Superior temporal gyrus (tissue), 1 donor: ENCODE data around the gene ZFYVE28.
A peak's percentile ranks its signal among the peaks of the same experiment; 100 is the strongest.

Experiments
- DNase-seq: peaks from one replicate; pipeline ENCODE4 v3.0.0-alpha.2; 2016; ENCODE audit errors: extremely low spot score

ZFYVE28 gene

DNA sequence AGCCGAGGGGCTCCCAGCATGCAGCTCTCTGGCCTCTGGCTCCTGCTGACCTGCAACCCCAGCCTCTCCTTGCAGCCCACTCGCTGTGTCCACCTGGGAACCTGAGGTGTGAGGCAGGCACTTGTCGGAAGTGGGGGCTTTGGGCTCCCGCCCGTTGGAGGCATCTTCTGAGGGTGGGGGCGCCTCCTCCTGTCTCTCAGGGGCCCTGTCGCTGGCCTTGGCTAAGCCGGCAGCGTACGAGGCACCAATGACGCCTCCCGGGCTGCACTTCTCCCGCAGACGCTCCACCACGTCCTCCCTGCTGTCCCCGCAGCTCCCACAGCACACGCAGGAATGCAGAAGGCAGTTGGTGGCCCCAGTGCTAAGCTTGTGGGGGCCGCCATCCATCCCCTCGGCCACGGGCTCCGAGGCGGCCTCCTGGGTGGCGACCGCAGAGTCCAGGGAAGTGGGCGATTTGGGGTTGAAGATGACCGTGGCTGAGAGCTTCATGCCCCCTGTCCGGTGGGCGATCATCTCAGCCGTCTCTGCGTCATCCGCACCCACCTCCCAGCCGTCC, 114.0 kb downstream of the ZFYVE28 start:
- DNase-seq, result no peak

- DNase-seq, result no peak
Observed at GRCh38 chr4:2303686-2304320, 114.6 kb downstream of the ZFYVE28 start.

GRCh38 chr4:2303121-2303685, 115.2 kb downstream of the ZFYVE28 start:
- no peak for DNase-seq

- no peak for DNase-seq
Observed at GRCh38 chr4:2302387-2303119, 115.9 kb downstream of the ZFYVE28 start.

- DNase-seq, result no peak
Observed at GRCh38 chr4:2301806-2302205, 116.6 kb downstream of the ZFYVE28 start.

- no peak for DNase-seq
Observed at GRCh38 chr4:2301225-2301642, 117.2 kb downstream of the ZFYVE28 start.

GRCh38 chr4:2300431-2301224, 117.8 kb downstream of the ZFYVE28 start:
- DNase-seq, result no peak

DNA sequence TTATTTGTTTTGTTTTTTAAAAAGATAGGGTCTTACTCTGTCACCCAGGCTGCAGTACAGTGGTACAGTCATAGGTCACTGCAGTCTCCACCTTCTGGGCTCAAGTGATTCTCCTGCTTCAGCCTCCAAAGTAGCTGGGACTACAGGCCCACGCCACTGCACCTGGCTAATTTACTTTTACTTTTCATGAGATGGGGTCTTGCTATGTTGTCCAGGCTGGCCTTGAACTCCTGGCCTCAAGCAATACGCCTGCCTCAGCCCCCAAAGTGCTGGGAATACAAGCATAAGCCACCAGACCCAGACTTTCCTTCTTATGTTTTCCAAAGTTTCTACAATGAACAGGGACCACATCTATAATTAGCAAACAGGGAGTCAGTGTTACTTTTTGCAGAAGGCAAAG, 118.7 kb downstream of the ZFYVE28 start:
- no peak for DNase-seq

DNA sequence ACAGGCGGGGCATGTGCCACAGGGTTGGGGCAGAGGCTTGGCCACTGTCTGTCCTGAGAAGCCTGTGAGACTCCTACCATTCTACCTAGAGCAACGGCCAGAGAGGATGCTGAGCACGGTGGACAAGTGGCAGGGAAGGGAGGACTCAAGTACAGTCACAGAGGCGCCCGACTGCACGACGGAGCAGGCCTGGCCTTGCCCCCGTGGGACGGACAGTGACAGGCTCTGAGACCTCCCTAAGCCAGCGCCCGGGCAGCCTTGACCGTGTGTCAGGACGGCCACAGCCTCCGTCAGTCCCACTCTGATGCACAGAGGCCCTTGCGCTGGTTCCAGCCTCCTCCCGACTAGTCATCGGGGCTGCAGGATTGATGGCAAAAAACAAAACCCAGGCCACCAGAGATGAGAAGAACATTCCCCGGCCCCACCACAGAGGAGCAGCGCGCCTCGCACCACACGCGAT, 119.9 kb downstream of the ZFYVE28 start:
- no peak for DNase-seq

DNA sequence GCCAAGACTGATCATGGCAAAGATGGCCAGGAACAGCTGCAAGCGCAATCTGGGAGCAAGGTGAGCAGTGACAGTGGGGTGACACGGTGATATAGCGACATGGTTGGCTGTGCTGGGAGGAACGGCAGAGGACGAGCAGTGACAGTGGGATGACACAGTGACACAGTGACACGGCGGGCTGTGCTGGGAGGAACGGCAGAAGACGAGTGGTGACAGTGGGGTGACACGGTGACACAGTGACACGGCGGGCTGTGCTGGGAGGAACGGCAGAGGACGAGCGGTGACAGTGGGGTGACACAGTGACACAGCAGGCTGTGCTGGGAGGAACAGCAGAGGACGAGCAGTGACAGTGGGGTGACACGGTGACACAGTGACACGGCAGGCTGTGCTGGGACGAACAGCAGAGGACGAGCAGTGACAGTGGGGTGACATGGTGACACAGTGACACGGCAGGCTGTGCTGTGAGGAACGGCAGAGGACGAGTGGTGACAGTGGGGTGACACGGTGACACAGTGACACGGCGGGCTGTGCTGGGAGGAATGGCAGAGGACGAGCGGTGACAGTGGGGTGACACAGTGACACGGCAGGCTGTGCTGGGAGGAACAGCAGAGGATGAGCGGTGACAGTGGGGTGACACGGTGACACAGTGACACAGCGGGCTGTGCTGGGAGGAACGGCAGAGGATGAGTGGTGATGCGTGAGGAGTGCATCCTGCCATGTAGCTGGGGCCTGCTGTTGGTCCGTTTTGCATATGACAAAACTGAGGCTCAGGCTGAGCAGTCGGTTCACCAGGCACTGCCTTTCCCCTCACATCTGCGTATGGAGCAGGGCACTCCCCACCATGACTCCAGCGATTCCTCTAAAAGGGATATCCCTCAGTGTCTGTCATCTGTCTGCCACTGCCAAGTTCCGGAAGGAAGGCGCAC, 120.6 kb downstream of the ZFYVE28 start:
- DNase-seq, result no peak

GRCh38 chr4:2296631-2297601, 121.5 kb downstream of the ZFYVE28 start:
- no peak for DNase-seq

DNA sequence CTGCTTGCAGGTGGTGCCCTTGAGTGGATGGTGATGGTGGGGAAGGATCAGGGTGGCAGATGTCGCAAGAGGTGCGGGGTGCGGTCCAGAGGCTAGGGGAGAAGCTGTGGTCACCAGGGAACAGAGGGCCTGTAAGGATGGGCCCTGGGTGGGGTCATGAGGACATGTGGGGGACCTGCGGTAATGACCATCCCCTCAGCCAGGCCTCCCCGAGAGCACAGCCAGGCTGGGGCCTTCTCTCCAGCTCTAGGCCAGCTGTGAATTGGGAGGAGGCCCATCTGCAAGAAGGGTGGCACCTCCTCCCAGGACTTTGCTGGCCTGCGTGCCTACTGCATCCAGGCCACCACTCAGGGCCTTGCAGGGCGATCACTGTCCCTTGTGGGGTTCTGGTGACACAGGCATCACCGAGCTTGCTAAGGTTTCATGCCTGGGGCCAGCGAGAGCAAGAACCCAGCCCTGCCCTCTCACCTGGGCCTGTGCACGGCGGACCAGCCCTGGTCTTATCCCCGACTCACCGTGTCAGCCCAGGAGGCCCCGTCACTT, 122.5 kb downstream of the ZFYVE28 start:
- no peak for DNase-seq

GRCh38 chr4:2295500-2295899, 122.9 kb downstream of the ZFYVE28 start:
- DNase-seq, result no peak

DNA sequence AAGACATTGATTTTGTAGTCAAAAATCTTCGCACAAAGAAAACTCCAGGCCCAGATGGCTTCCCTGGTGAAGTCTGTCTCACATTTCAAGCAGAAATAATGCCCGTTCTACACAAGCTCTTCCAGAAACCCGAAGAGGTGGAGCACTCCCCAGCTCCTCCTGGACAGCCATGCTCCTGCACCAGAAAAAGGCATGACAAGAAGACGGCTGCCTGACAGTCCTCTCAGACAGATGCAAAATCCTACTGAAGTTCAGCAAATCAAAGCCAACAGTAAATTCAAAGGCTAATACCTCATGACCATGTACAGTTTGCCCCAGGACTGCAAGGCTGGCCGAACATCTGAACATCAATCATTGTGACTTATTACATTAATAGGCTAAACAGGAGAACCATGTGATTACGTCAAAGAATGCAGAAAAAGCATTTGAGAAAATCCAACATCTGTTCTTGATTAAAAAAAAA, 125.8 kb downstream of the ZFYVE28 start:
- DNase-seq, result no peak

GRCh38 chr4:2291705-2292645, 126.5 kb downstream of the ZFYVE28 start:
- no peak for DNase-seq

GRCh38 chr4:2290974-2291704, 127.3 kb downstream of the ZFYVE28 start:
- peak; percentile 40 for DNase-seq

GRCh38 chr4:2290488-2290887, 128.0 kb downstream of the ZFYVE28 start:
- no peak for DNase-seq
